B cell (primary cell): ENCODE measurements around the gene PHF24. TPM values are rescaled to one million over a fixed set of nuclear protein-coding genes. Genes with fewer than 3 reads are reported as not detected.
A peak's percentile ranks its signal among the peaks of the same experiment; 100 is the strongest.

Source experiments
- ATAC-seq: fragments of 200-7000 bp; cut with Tn5 transposase; one replicate; pipeline ENCODE4 v1.10.0; 2021; ENCODE audit warnings: low read depth, mild to moderate bottlenecking, moderate number of reproducible peaks, moderate library complexity
- CTCF ChIA-PET: fragments of 350-600 bp; sonication (Branson Sonifier 250); formaldehyde crosslinking; loops from one replicate; lab custom pipeline; 2021; ENCODE audit warnings: antibody characterized with exemption, inconsistent platforms; lab: Charles Lee
- POLR2A ChIA-PET: fragments of 350-600 bp; sonication (Branson Sonifier 250); formaldehyde crosslinking; loops from one replicate; lab custom pipeline; 2021; ENCODE audit warnings: antibody characterized with exemption; lab: Charles Lee
- DNase-seq: peaks from one replicate; pipeline ENCODE4 v3.0.0; 2013
- H2AFZ ChIP-seq: 2 replicates; pipeline ENCODE4 v1.6.1; 2012; ENCODE audit warnings: mild to moderate bottlenecking, low read depth, low read length; ENCODE audit not compliant: insufficient read depth, poor library complexity, severe bottlenecking
- H3K27ac ChIP-seq, 2 donors: 1 replicate in 1 of 2; 2 replicates in 1 of 2; pipeline ENCODE4 v1.5.1; 2012 to 2013; ENCODE audit warnings: low read length in 2 of 2, mild to moderate bottlenecking in 2 of 2, moderate library complexity in 1 of 2
- H3K27me3 ChIP-seq, 4 experiments: fragments of 200-600 bp in 1 of 4; sonication (generic) in 1 of 4; replicated peaks in 1 of 4; 1 replicate in 2 of 4; 2 replicates in 2 of 4; pipeline versions ENCODE4 v1.6.1 to v1.7.0; 2013 to 2016; ENCODE audit warnings: low read length in 3 of 4, mild to moderate bottlenecking in 2 of 4, mixed read lengths in 1 of 4, moderate library complexity in 1 of 4; ENCODE audit not compliant: insufficient read depth in 4 of 4, control insufficient read depth in 3 of 4; ENCODE audit errors: control extremely low read depth in 1 of 4
- H3K36me3 ChIP-seq, 2 experiments: replicated peaks in 1 of 2; 1 replicate in 1 of 2; 2 replicates in 1 of 2; pipeline versions ENCODE4 v1.6.1 to v1.7.1; 2013; ENCODE audit warnings: low read length in 1 of 2; ENCODE audit not compliant: insufficient read depth in 2 of 2, control insufficient read depth in 1 of 2; ENCODE audit errors: control extremely low read depth in 1 of 2, extremely low read depth in 1 of 2
- H3K4me1 ChIP-seq, 2 donors: fragments of 200-600 bp in 1 of 2; sonication (generic) in 1 of 2; 1 replicate in 1 of 2; 2 replicates in 1 of 2; pipeline versions ENCODE4 v1.5.1 to v1.6.1; 2013 to 2017; ENCODE audit warnings: low read length in 2 of 2; ENCODE audit not compliant: control insufficient read depth in 2 of 2, insufficient read depth in 2 of 2
- H3K4me2 ChIP-seq: replicated peaks from 2 replicates; pipeline ENCODE3; 2012; ENCODE audit warnings: mild to moderate bottlenecking, low read depth, low read length; ENCODE audit not compliant: poor library complexity, severe bottlenecking
- H3K4me3 ChIP-seq, 5 experiments: fragments of 200-600 bp in 1 of 5; sonication (generic) in 1 of 5; 1 replicate in 3 of 5; 2 replicates in 2 of 5; pipeline versions ENCODE4 v1.5.1 to v1.7.0; 2011 to 2016; ENCODE audit warnings: low read length in 4 of 5, mild to moderate bottlenecking in 4 of 5, low read depth in 2 of 5, control low read depth in 1 of 5, moderate library complexity in 1 of 5; ENCODE audit not compliant: insufficient read depth in 1 of 5; ENCODE audit errors: control extremely low read depth in 1 of 5, extremely low read depth in 1 of 5
- H3K79me2 ChIP-seq: fragments of 200-600 bp; sonication (generic); one replicate; pipeline ENCODE4 v1.6.0; 2016; ENCODE audit warnings: low read length; ENCODE audit not compliant: control insufficient read depth, insufficient read depth
- H3K9ac ChIP-seq: fragments of 200-600 bp; sonication (generic); 2 replicates; pipeline ENCODE4 v1.6.1; 2017; ENCODE audit warnings: mild to moderate bottlenecking, low read length, moderate library complexity
- H3K9me3 ChIP-seq, 3 donors: one replicate each; pipeline versions ENCODE4 v1.6.1 to v1.7.1; 2013; ENCODE audit warnings: low read length in 2 of 3; ENCODE audit not compliant: control insufficient read depth in 2 of 3, insufficient read depth in 1 of 3; ENCODE audit errors: control extremely low read depth in 1 of 3
- H4K20me1 ChIP-seq: 2 replicates; pipeline ENCODE4 v1.6.0; 2012; ENCODE audit warnings: mild to moderate bottlenecking, low read length; ENCODE audit not compliant: insufficient read depth, control insufficient read depth, poor library complexity, severe bottlenecking
- H3K27ac Mint-ChIP-seq: one replicate; pipeline ENCODE4 v1.8.0; 2021; ENCODE audit warnings: mixed read lengths
- H3K27me3 Mint-ChIP-seq: one replicate; pipeline ENCODE4 v1.8.0; 2021; ENCODE audit warnings: mixed read lengths
- H3K4me1 Mint-ChIP-seq: one replicate; pipeline ENCODE4 v1.8.0; 2021; ENCODE audit warnings: mixed read lengths
- H3K4me3 Mint-ChIP-seq: one replicate; pipeline ENCODE4 v1.8.0; 2021; ENCODE audit warnings: mixed read lengths
- H3K9me3 Mint-ChIP-seq: one replicate; pipeline ENCODE4 v1.8.0; 2022; ENCODE audit warnings: mixed read lengths; ENCODE audit not compliant: insufficient read depth
- EZH2 ChIP-seq: IDR thresholded peaks from 2 replicates; pipeline ENCODE4 v1.6.1; 2012; ENCODE audit warnings: borderline replicate concordance, low read depth, mild to moderate bottlenecking, moderate library complexity, low read length; ENCODE audit not compliant: insufficient read depth, poor library complexity, severe bottlenecking
- WGBS: methylation state at CpG from one replicate; pipeline ENCODE4 v1.1.5; 2013; ENCODE audit warnings: missing lambda C conversion rate; ENCODE audit not compliant: insufficient coverage; 5-methylcytosine and 5-hydroxymethylcytosine counted together
- intact Hi-C: fragments of 100-400 bp; cut with micrococcal nuclease; formaldehyde crosslinking; loops from one replicate; pipeline ENCODE4 v1.10.0; 2022
- polyA minus RNA-seq: library from RNA; depleted of rRNA, polyadenylated mRNA; stranded (reverse); fragments of >200 nt; gene quantifications from 2 replicates; pipeline ENCODE4 v1.2.3, GENCODE V29; 2012
- polyA plus RNA-seq: library from polyadenylated mRNA; depleted of rRNA; stranded (reverse); fragments of >200 nt; gene quantifications from 2 replicates; pipeline ENCODE4 v1.2.3, GENCODE V29; 2012
- total RNA-seq, 2 donors: library from RNA; stranded (reverse); fragments of 120-200 nt in 1 of 2; gene quantifications; 1 replicate in 1 of 2; 2 replicates in 1 of 2; pipeline versions ENCODE4 v1.2.3 to v1.2.4, GENCODE V29; 2013 to 2022
- TF ChIP-seq, protein P1 (sequence below): fragments of 200-600 bp; IDR thresholded peaks from one replicate; pipeline ENCODE4 v1.8.0; 2022; ENCODE audit warnings: antibody characterized with exemption, mild to moderate bottlenecking

PHF24 gene
- not detected in 2 replicates for total RNA-seq
- under 0.01 TPM for total RNA-seq (2013)
- not detected in 2 replicates for polyA plus RNA-seq
- not detected in 2 replicates for polyA minus RNA-seq

- under 1% methylated on average over 113 of the region's 116 CpGs for WGBS
- CTCF ChIA-PET = no interaction called here
- H3K9me3 Mint-ChIP-seq = no peaks in the 10 kb centered on the region
- peak within 1 kb of the TSS in 3 of 5 experiments; percentile 11 to 61 (median 34) for H3K4me3 ChIP-seq
- TF ChIP-seq, protein P1, sequence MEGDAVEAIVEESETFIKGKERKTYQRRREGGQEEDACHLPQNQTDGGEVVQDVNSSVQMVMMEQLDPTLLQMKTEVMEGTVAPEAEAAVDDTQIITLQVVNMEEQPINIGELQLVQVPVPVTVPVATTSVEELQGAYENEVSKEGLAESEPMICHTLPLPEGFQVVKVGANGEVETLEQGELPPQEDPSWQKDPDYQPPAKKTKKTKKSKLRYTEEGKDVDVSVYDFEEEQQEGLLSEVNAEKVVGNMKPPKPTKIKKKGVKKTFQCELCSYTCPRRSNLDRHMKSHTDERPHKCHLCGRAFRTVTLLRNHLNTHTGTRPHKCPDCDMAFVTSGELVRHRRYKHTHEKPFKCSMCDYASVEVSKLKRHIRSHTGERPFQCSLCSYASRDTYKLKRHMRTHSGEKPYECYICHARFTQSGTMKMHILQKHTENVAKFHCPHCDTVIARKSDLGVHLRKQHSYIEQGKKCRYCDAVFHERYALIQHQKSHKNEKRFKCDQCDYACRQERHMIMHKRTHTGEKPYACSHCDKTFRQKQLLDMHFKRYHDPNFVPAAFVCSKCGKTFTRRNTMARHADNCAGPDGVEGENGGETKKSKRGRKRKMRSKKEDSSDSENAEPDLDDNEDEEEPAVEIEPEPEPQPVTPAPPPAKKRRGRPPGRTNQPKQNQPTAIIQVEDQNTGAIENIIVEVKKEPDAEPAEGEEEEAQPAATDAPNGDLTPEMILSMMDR = no peak
- TF ChIP-seq EZH2 = no peak
- H3K27ac ChIP-seq = no peak within 1 kb of the TSS
- POLR2A ChIA-PET = no interaction called here
- peaks cover 0 to 48% (median 45%) of the 10 kb centered on the region in 4 experiments for H3K27me3 ChIP-seq
- peaks cover 2% of the 10 kb centered on the region for H3K4me1 Mint-ChIP-seq
- peak within 1 kb of the TSS; percentile 50 for H3K9ac ChIP-seq
- H3K27me3 Mint-ChIP-seq = peaks cover 59% of the 10 kb centered on the region
- peak; percentile 52 for DNase-seq
- no peaks in the 10 kb centered on the region for H3K79me2 ChIP-seq
- peaks cover 0 to 5% (median 0%) of the 10 kb centered on the region in 3 donors for H3K9me3 ChIP-seq
- H3K4me3 Mint-ChIP-seq = peak within 1 kb of the TSS; percentile 79
- H3K27ac Mint-ChIP-seq = no peak within 1 kb of the TSS
- ATAC-seq = peak; percentile 73
- H3K4me1 ChIP-seq = peaks cover 9 to 10% of the 10 kb centered on the region in 2 donors
- H2AFZ ChIP-seq = peak within 1 kb of the TSS; percentile 48
- no peaks in the 10 kb centered on the region for H4K20me1 ChIP-seq
- H3K4me2 ChIP-seq = peak within 1 kb of the TSS; percentile 78
- no peaks in the 10 kb centered on the region for H3K36me3 ChIP-seq
- intact Hi-C loops = no loop called here
Measured at GRCh38 chr9:34957492-34958410, at the start of gene PHF24. Gene PHF24, plus strand, starts transcription at chr9:34958285. Its CDS starts 13,014 bp downstream, at chr9:34971299.

- Mint-ChIP-seq H3K4me3 (no peak overlapping the region), H3K9me3 (peaks cover 14% of the 10 kb centered on the region), H3K27ac (no peak overlapping the region), H3K4me1 (no peaks in the 10 kb centered on the region), H3K27me3 (peaks cover 45% of the 10 kb centered on the region)
- Histone ChIP-seq H3K4me2 (no peak overlapping the region), H3K9ac (no peak overlapping the region), H3K27ac (no peak overlapping the region), H3K9me3 (peaks cover 0 to 19% (median 17%) of the 10 kb centered on the region in 3 donors), H3K36me3 (no peaks in the 10 kb centered on the region), H3K27me3 (peaks cover 0 to 13% (median 6%) of the 10 kb centered on the region in 4 experiments), H4K20me1 (no peaks in the 10 kb centered on the region), H3K4me1 (no peaks in the 10 kb centered on the region), H3K79me2 (no peaks in the 10 kb centered on the region), H3K4me3 (no peak overlapping the region), H2AFZ (no peak overlapping the region)
- ChIA-PET CTCF (interaction anchor here (0.9 to 1.4 kb wide), 2 partner anchors 27 to 549 kb away, joined by 4 read pairs; no protein-coding TSS in a partner anchor), POLR2A (no interaction called here)
- TF ChIP-seq, protein P1 = no peak
- TF ChIP-seq EZH2 = no peak
- ATAC-seq (no peak), DNase-seq (no peak)
- intact Hi-C loops = no loop called here
- 100% methylated on average over 4 of the region's 4 CpGs for WGBS
Measured at GRCh38 chr9:34927061-34927460, 31.0 kb upstream of the PHF24 start.
